ENCODE data around the gene THSD4.

Gene THSD4

GRCh38 chr15:71627604-71628003 lies 512.3 kb downstream of the THSD4 start:
- Histone ChIP-seq H3K36me3 (ENCODE audit: control insufficient read depth in 1 of 2, insufficient read depth in 2 of 2, low read length in 2 of 2) (no peaks in the 10 kb centered on the region), H3K27ac (ENCODE audit: low read length) (no peak overlapping the region), H3K9me3 (ENCODE audit: control insufficient read depth in 1 of 2, low read length in 2 of 2) (no peaks in the 10 kb centered on the region), H3K4me1 (ENCODE audit: control insufficient read depth in 1 of 2, insufficient read depth in 2 of 2, low read length in 2 of 2) (peaks cover 0 to 19% of the 10 kb centered on the region in 2 donors), H3K4me3 (ENCODE audit: low read depth in 1 of 2, low read length in 2 of 2) (no peak overlapping the region), H3K27me3 (ENCODE audit: low read depth, low read length) (no peaks in the 10 kb centered on the region)

GRCh38 chr15:71628988-71629770 lies 513.9 kb downstream of the THSD4 start:
- Histone ChIP-seq H3K4me3 (ENCODE audit: low read depth in 1 of 2, low read length in 2 of 2) (no peak overlapping the region), H3K36me3 (ENCODE audit: control insufficient read depth in 1 of 2, insufficient read depth in 2 of 2, low read length in 2 of 2) (no peaks in the 10 kb centered on the region), H3K4me1 (ENCODE audit: control insufficient read depth in 1 of 2, insufficient read depth in 2 of 2, low read length in 2 of 2) (peaks cover 0 to 19% of the 10 kb centered on the region in 2 donors), H3K27ac (ENCODE audit: low read length) (no peak overlapping the region), H3K27me3 (ENCODE audit: low read depth, low read length) (no peaks in the 10 kb centered on the region), H3K9me3 (ENCODE audit: control insufficient read depth in 1 of 2, low read length in 2 of 2) (no peaks in the 10 kb centered on the region)

DNA sequence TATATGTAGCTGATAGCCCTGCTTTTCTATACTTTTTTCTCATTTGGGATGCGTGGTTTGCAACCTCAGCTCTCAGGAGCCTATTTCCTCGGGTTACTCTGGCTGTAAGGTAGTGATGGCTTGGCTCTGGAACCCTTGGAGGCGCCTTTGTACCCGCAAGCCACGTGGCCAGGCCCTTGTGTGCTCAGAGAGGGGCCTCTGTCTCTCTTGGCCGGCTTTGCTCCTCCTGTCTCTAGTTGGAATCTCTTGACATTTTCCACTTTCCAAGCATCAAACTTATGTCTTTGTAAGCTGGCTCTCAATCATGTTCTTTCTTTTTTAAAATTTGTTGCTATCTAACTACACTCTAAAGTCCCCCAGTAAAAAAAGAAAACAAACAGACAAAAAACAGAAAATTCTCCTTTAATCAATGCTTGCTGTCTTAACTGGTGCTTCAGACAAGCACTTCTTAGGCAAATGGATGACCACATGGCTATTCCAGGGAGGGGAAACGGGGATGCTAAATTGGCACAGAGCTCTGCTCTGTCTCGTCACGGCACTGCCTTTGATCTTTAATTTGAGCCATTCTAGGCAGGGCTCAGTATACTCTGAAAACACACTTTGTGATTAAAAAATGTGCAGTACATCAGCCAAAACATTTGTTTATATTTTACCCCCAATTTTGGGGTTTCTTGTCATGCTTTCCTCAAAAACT lies 514.7 kb downstream of the THSD4 start:
- Histone ChIP-seq H3K27ac (ENCODE audit: low read length) (no peak overlapping the region), H3K36me3 (ENCODE audit: control insufficient read depth in 1 of 2, insufficient read depth in 2 of 2, low read length in 2 of 2) (no peaks in the 10 kb centered on the region), H3K27me3 (ENCODE audit: low read depth, low read length) (no peaks in the 10 kb centered on the region), H3K9me3 (ENCODE audit: control insufficient read depth in 1 of 2, low read length in 2 of 2) (no peaks in the 10 kb centered on the region), H3K4me1 (ENCODE audit: control insufficient read depth in 1 of 2, insufficient read depth in 2 of 2, low read length in 2 of 2) (peaks cover 0 to 19% of the 10 kb centered on the region in 2 donors), H3K4me3 (ENCODE audit: low read depth in 1 of 2, low read length in 2 of 2) (no peak overlapping the region)

GRCh38 chr15:71630475-71630809 lies 515.2 kb downstream of the THSD4 start:
- Histone ChIP-seq H3K4me1 (ENCODE audit: control insufficient read depth in 1 of 2, insufficient read depth in 2 of 2, low read length in 2 of 2) (peaks cover 0 to 19% of the 10 kb centered on the region in 2 donors), H3K27ac (ENCODE audit: low read length) (no peak overlapping the region), H3K27me3 (ENCODE audit: low read depth, low read length) (no peaks in the 10 kb centered on the region), H3K36me3 (ENCODE audit: control insufficient read depth in 1 of 2, insufficient read depth in 2 of 2, low read length in 2 of 2) (no peaks in the 10 kb centered on the region), H3K9me3 (ENCODE audit: control insufficient read depth in 1 of 2, low read length in 2 of 2) (no peaks in the 10 kb centered on the region), H3K4me3 (ENCODE audit: low read depth in 1 of 2, low read length in 2 of 2) (no peak overlapping the region)

DNA sequence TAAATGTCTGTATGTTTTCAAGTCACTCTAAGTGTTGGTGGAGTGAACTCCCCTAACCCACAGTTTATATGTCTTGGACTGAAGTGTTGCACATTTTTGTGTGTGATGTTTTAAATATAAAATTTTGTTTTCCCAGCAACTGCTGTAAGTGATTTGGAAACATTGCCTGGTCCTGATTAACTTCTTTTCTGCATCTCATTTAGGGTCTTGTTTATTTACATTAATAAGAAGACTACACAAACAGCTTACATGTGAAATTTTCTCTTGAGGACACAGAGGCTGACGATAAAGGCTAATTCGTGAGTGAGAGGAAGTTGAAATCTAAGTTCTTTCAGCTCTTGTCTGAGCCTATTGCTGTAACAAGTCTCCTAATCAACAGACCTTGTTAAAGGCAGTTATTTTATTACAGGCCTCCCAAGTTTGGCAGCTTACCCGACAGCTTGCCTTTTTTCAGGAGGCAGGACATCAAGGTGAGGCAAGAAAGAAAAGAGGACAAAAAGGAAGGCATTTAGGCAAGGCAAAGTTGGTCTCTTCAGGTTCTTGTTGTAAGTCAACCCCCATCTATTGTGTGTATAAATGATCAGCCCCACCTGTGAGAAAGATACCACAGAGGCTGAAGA lies 517.4 kb downstream of the THSD4 start:
- no peaks in the 10 kb centered on the region for H3K27me3 ChIP-seq (ENCODE audit: low read depth, low read length)
- H3K4me3 ChIP-seq (ENCODE audit: low read depth in 1 of 2, low read length in 2 of 2) = no peak overlapping the region
- no peak overlapping the region for H3K27ac ChIP-seq (ENCODE audit: low read length)
- H3K9me3 ChIP-seq (ENCODE audit: control insufficient read depth in 1 of 2, low read length in 2 of 2) = no peaks in the 10 kb centered on the region
- H3K36me3 ChIP-seq (ENCODE audit: control insufficient read depth in 1 of 2, insufficient read depth in 2 of 2, low read length in 2 of 2) = no peaks in the 10 kb centered on the region
- H3K4me1 ChIP-seq (ENCODE audit: control insufficient read depth in 1 of 2, insufficient read depth in 2 of 2, low read length in 2 of 2) = peaks cover 0 to 19% of the 10 kb centered on the region in 2 donors

DNA sequence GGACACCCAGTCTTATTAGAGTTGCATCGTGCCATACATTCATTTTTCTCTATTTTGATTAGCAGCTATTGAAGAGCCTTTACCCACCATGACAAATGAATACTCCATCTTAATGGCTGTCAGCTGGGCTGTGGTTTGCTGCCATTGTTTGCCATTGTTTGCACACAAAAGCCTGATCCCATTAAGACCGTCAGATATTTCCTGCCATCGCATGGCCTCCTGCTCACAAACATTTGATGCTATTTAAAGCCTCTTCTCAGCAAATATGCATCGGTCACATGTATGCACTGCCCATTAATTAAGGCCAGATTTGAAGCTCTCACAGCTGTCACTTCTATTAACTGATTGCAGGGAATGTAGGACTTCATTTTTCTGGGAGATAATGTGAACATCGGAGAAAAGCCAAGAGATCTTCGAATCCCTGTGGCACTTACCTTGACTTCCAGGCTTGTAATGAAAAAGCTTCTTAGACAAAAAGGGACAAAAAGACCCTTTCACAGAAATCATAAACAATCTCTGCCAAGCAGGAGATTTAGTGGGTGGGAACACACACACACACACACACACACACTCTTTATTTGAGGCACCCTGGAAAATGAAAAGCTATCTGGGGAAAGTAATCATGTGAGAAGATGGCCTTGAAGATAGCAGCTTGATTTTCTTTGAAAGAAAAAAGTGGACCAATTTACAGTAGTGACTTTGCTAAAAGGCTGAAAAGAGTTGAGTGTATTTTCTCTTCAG lies 519.7 kb downstream of the THSD4 start:
- H3K27me3 ChIP-seq (ENCODE audit: low read depth, low read length) = no peaks in the 10 kb centered on the region
- no peaks in the 10 kb centered on the region for H3K9me3 ChIP-seq (ENCODE audit: control insufficient read depth in 1 of 2, low read length in 2 of 2)
- H3K4me1 ChIP-seq (ENCODE audit: control insufficient read depth in 1 of 2, insufficient read depth in 2 of 2, low read length in 2 of 2) = peaks cover 0 to 9% of the 10 kb centered on the region in 2 donors
- no peak overlapping the region for H3K27ac ChIP-seq (ENCODE audit: low read length)
- H3K36me3 ChIP-seq (ENCODE audit: control insufficient read depth in 1 of 2, insufficient read depth in 2 of 2, low read length in 2 of 2) = no peaks in the 10 kb centered on the region
- no peak overlapping the region for H3K4me3 ChIP-seq (ENCODE audit: low read depth in 1 of 2, low read length in 2 of 2)

GRCh38 chr15:71635735-71636134 lies 520.5 kb downstream of the THSD4 start:
- Histone ChIP-seq H3K27ac (ENCODE audit: low read length) (no peak overlapping the region), H3K4me1 (ENCODE audit: control insufficient read depth in 1 of 2, insufficient read depth in 2 of 2, low read length in 2 of 2) (peaks cover 0 to 1% of the 10 kb centered on the region in 2 donors), H3K4me3 (ENCODE audit: low read depth in 1 of 2, low read length in 2 of 2) (no peak overlapping the region), H3K36me3 (ENCODE audit: control insufficient read depth in 1 of 2, insufficient read depth in 2 of 2, low read length in 2 of 2) (no peaks in the 10 kb centered on the region), H3K27me3 (ENCODE audit: low read depth, low read length) (no peaks in the 10 kb centered on the region), H3K9me3 (ENCODE audit: control insufficient read depth in 1 of 2, low read length in 2 of 2) (no peaks in the 10 kb centered on the region)

DNA sequence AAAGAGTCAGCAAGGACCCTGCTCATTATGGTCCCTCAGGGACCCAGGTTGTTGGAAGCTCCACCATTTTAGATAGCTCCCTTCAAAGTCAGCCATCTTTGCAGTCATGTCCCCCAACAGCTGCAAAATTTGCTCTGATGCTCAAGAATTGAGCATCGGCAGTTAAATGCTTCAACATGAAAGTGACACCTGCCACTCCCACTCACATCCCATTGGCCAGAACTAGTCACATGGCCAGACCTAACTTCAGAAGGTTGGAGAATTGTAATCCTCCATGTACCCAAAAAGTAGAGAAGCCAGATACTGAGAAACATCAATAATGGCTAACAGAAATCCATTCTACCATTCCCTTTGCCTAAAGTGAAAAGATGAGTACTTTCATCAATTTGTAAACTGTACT lies 523.6 kb downstream of the THSD4 start:
- Histone ChIP-seq H3K27me3 (ENCODE audit: low read depth, low read length) (no peaks in the 10 kb centered on the region), H3K4me1 (ENCODE audit: control insufficient read depth in 1 of 2, insufficient read depth in 2 of 2, low read length in 2 of 2) (no peaks in the 10 kb centered on the region), H3K9me3 (ENCODE audit: control insufficient read depth in 1 of 2, low read length in 2 of 2) (no peaks in the 10 kb centered on the region)

DNA sequence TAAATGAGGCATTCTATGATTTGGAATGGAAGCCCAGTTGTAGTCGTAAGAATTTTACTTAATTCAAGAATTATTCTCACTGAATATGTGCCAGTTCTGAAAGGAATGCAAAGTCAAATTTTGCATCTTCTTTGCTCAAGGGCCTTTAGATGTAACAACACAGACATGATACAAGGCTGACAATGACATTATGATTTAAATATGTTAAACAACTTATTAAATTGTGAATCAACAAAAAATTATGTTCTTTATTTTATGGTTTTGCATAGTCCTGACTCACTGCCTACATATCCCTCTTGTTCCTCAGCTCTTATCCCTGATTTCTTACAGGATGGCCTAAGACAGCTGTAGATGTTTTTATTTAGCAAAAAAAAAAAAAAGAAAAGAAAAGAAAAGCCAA lies 524.2 kb downstream of the THSD4 start:
- H3K4me1 ChIP-seq (ENCODE audit: control insufficient read depth in 1 of 2, insufficient read depth in 2 of 2, low read length in 2 of 2) = no peaks in the 10 kb centered on the region
- no peaks in the 10 kb centered on the region for H3K36me3 ChIP-seq (ENCODE audit: control insufficient read depth in 1 of 2, insufficient read depth in 2 of 2, low read length in 2 of 2)
- no peaks in the 10 kb centered on the region for H3K9me3 ChIP-seq (ENCODE audit: control insufficient read depth in 1 of 2, low read length in 2 of 2)
- H3K27me3 ChIP-seq (ENCODE audit: low read depth, low read length) = no peaks in the 10 kb centered on the region
- no peak overlapping the region for H3K27ac ChIP-seq (ENCODE audit: low read length)
- no peak overlapping the region for H3K4me3 ChIP-seq (ENCODE audit: low read depth in 1 of 2, low read length in 2 of 2)

More for the DNA sequence above, 523.6 kb downstream of the THSD4 start:
- H3K27ac ChIP-seq (ENCODE audit: low read length) = no peak overlapping the region
- H3K36me3 ChIP-seq (ENCODE audit: control insufficient read depth in 1 of 2, insufficient read depth in 2 of 2, low read length in 2 of 2) = no peaks in the 10 kb centered on the region
- no peak overlapping the region for H3K4me3 ChIP-seq (ENCODE audit: low read depth in 1 of 2, low read length in 2 of 2)

- no peak overlapping the region for H3K4me3 ChIP-seq (ENCODE audit: low read depth in 1 of 2, low read length in 2 of 2)
- no peaks in the 10 kb centered on the region for H3K27me3 ChIP-seq (ENCODE audit: low read depth, low read length)
- no peaks in the 10 kb centered on the region for H3K4me1 ChIP-seq (ENCODE audit: control insufficient read depth in 1 of 2, insufficient read depth in 2 of 2, low read length in 2 of 2)
- H3K36me3 ChIP-seq (ENCODE audit: control insufficient read depth in 1 of 2, insufficient read depth in 2 of 2, low read length in 2 of 2) = no peaks in the 10 kb centered on the region
- H3K27ac ChIP-seq (ENCODE audit: low read length) = no peak overlapping the region
- H3K9me3 ChIP-seq (ENCODE audit: control insufficient read depth in 1 of 2, low read length in 2 of 2) = no peaks in the 10 kb centered on the region
Measured at GRCh38 chr15:71643918-71644317, 528.6 kb downstream of the THSD4 start.
